ENCODE results near the gene SHANK3.

Gene SHANK3

GRCh38 chr22:50630376-50630775 is 42.2 kb upstream of the SHANK3 start:
- no peak for TF ChIP-seq MAX (IDR thresholded peaks at IDR 0.05)
- no peak for TF ChIP-seq TAF1 (IDR thresholded peaks at IDR 0.05; ENCODE audit: low read depth)
- no peak for TF ChIP-seq CREB1 (IDR thresholded peaks at IDR 0.05; ENCODE audit: low read depth)

GRCh38 chr22:50633086-50633485 is 39.5 kb upstream of the SHANK3 start:
- TF ChIP-seq ZBTB7A (IDR thresholded peaks at IDR 0.05; ENCODE audit: low read depth), result no peak
- no peak for TF ChIP-seq MAX (IDR thresholded peaks at IDR 0.05)
- no peak for TF ChIP-seq REST (IDR thresholded peaks at IDR 0.05; ENCODE audit: low read depth)
- no peak for TF ChIP-seq TCF12 (IDR thresholded peaks at IDR 0.05; ENCODE audit: low read depth)
- no peak for TF ChIP-seq CEBPB (IDR thresholded peaks at IDR 0.05)
- TF ChIP-seq CREB1 (IDR thresholded peaks at IDR 0.05; ENCODE audit: low read depth), result no peak
- TF ChIP-seq EP300 (IDR thresholded peaks at IDR 0.05; ENCODE audit: borderline replicate concordance), result no peak
- TF ChIP-seq RAD21 (IDR thresholded peaks at IDR 0.05; ENCODE audit: low read depth), result no peak
- TF ChIP-seq EGR1 (IDR thresholded peaks at IDR 0.05), result no peak
- no peak for TF ChIP-seq FOXM1 (IDR thresholded peaks at IDR 0.05; ENCODE audit: borderline replicate concordance, low read depth)
- TF ChIP-seq USF1 (IDR thresholded peaks at IDR 0.05), result no peak
- no peak for TF ChIP-seq NFIC (IDR thresholded peaks at IDR 0.05)
- TF ChIP-seq TEAD4 (IDR thresholded peaks at IDR 0.05), result no peak
- TF ChIP-seq TAF1 (IDR thresholded peaks at IDR 0.05; ENCODE audit: low read depth), result no peak
- TF ChIP-seq YY1 (IDR thresholded peaks at IDR 0.05; ENCODE audit: low read depth), result no peak

GRCh38 chr22:50633771-50634170 is 38.9 kb upstream of the SHANK3 start:
- no peak for TF ChIP-seq NFIC (IDR thresholded peaks at IDR 0.05)
- TF ChIP-seq ZBTB7A (IDR thresholded peaks at IDR 0.05; ENCODE audit: low read depth), result no peak
- TF ChIP-seq USF1 (IDR thresholded peaks at IDR 0.05), result no peak
- TF ChIP-seq TEAD4 (IDR thresholded peaks at IDR 0.05), result no peak
- no peak for TF ChIP-seq CEBPB (IDR thresholded peaks at IDR 0.05)
- no peak for TF ChIP-seq TCF12 (IDR thresholded peaks at IDR 0.05; ENCODE audit: low read depth)
- TF ChIP-seq RAD21 (IDR thresholded peaks at IDR 0.05; ENCODE audit: low read depth), result no peak

- TF ChIP-seq EGR1 (IDR thresholded peaks at IDR 0.05) (no peak), NFIC (IDR thresholded peaks at IDR 0.05) (no peak), RAD21 (IDR thresholded peaks at IDR 0.05; ENCODE audit: low read depth) (no peak), CREB1 (IDR thresholded peaks at IDR 0.05; ENCODE audit: low read depth) (no peak), MAX (IDR thresholded peaks at IDR 0.05) (no peak), USF1 (IDR thresholded peaks at IDR 0.05) (no peak), YY1 (IDR thresholded peaks at IDR 0.05; ENCODE audit: low read depth) (no peak), FOXM1 (IDR thresholded peaks at IDR 0.05; ENCODE audit: borderline replicate concordance, low read depth) (no peak), CEBPB (IDR thresholded peaks at IDR 0.05) (no peak), REST (IDR thresholded peaks at IDR 0.05; ENCODE audit: low read depth) (no peak), TAF1 (IDR thresholded peaks at IDR 0.05; ENCODE audit: low read depth) (no peak), EP300 (IDR thresholded peaks at IDR 0.05; ENCODE audit: borderline replicate concordance) (no peak), TCF12 (IDR thresholded peaks at IDR 0.05; ENCODE audit: low read depth) (no peak), ZBTB7A (IDR thresholded peaks at IDR 0.05; ENCODE audit: low read depth) (no peak), TEAD4 (IDR thresholded peaks at IDR 0.05) (no peak)
Observed at GRCh38 chr22:50635591-50635990, 37.0 kb upstream of the SHANK3 start.

GRCh38 chr22:50640857-50641647 is 31.6 kb upstream of the SHANK3 start:
- no peak for TF ChIP-seq REST (IDR thresholded peaks at IDR 0.05; ENCODE audit: low read depth)

Data from Ishikawa (cell line).